ENCODE data around the gene TGFBR1. TPM values are rescaled to one million over a fixed set of nuclear protein-coding genes. Genes with fewer than 3 reads are reported as not detected.

The TGFBR1 gene
- total RNA-seq, 1 donor from 2014 or later, result 87.8 TPM

DNA sequence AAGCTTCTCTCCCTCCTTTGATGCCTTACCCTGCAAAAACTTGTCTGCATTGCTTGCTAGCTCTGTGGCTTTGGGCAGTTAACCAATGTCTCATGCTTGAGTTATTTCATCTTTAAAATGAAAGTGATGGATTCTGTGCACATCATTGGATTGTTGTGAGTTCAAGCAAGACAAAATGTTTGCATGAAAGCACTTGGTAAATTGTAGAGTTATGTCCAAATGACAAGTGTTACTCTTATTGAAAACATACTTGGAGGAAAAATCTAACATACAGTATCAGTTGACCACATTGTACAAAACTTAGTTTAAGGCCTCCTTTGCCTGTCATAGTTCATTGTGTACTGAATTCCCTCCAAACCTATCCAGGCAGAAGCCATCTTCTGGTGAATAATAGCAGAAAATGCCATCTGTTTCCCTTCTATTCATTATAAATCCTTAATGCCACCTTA lies 30.0 kb downstream of the TGFBR1 start:
- peak; percentile 14 for DNase-seq (ENCODE audit: low read depth)
- TF ChIP-seq, protein P1, sequence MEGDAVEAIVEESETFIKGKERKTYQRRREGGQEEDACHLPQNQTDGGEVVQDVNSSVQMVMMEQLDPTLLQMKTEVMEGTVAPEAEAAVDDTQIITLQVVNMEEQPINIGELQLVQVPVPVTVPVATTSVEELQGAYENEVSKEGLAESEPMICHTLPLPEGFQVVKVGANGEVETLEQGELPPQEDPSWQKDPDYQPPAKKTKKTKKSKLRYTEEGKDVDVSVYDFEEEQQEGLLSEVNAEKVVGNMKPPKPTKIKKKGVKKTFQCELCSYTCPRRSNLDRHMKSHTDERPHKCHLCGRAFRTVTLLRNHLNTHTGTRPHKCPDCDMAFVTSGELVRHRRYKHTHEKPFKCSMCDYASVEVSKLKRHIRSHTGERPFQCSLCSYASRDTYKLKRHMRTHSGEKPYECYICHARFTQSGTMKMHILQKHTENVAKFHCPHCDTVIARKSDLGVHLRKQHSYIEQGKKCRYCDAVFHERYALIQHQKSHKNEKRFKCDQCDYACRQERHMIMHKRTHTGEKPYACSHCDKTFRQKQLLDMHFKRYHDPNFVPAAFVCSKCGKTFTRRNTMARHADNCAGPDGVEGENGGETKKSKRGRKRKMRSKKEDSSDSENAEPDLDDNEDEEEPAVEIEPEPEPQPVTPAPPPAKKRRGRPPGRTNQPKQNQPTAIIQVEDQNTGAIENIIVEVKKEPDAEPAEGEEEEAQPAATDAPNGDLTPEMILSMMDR (IDR thresholded peaks at IDR 0.05; ENCODE audit: insufficient read depth, low read length, poor library complexity, severe bottlenecking), result no peak
- Histone ChIP-seq H3K27me3 (ENCODE audit: control insufficient read depth, insufficient read depth, low read length) (no peaks in the 10 kb centered on the region), H3K36me3 (ENCODE audit: control insufficient read depth, insufficient read depth, low read length) (peaks cover 2% of the 10 kb centered on the region), H3K4me3 (ENCODE audit: low read depth, low read length) (no peak overlapping the region)

DNA sequence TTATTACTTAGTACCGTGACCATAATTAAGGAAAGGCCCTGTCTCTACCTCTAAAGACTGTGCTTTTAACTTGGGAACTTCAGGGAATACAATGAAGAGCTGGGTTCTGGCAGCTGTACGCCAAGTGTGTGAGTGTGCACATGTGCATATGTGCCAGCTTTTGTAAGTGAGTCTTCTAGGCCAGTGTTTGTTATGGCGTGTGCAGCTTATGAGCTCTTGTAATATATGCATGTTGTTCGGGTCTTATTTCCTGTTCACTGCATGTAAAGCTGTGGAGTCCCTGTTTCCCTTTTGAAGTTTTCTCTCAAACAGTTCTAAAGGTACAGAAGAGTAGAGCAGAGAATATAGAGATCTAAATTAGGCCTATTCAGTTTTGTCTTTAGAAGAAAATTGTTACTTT lies 30.5 kb downstream of the TGFBR1 start:
- Histone ChIP-seq H3K4me3 (ENCODE audit: low read depth, low read length) (no peak overlapping the region), H3K36me3 (ENCODE audit: control insufficient read depth, insufficient read depth, low read length) (peaks cover 2% of the 10 kb centered on the region), H3K27me3 (ENCODE audit: control insufficient read depth, insufficient read depth, low read length) (no peaks in the 10 kb centered on the region)
- TF ChIP-seq, protein P1 (IDR thresholded peaks at IDR 0.05; ENCODE audit: insufficient read depth, low read length, poor library complexity, severe bottlenecking), result no peak
- DNase-seq (ENCODE audit: low read depth), result no peak

DNA sequence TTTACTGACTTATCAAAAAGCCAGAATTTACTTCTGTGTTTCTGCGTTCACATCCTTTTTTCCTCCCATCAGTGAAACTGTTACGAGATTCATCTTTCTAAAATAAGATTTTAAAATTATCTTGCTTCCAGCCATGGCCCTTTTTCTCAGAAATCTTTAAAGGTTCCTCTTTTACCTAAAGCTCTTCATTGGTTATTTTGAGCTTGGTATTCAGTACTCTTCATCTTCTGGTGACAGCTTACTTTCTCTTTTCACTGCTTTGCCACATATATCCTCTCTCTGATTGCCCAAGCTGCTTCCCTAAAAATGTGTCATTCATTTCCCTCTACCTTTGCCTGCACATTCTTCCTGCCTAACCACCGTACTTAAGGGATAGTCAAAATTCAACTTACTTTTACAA lies 32.3 kb downstream of the TGFBR1 start:
- TF ChIP-seq, protein P1 (IDR thresholded peaks at IDR 0.05; ENCODE audit: insufficient read depth, low read length, poor library complexity, severe bottlenecking), result no peak
- H3K4me3 ChIP-seq (ENCODE audit: low read depth, low read length), result no peak overlapping the region
- no peak for DNase-seq (ENCODE audit: low read depth)
- peaks cover 2% of the 10 kb centered on the region for H3K36me3 ChIP-seq (ENCODE audit: control insufficient read depth, insufficient read depth, low read length)
- no peaks in the 10 kb centered on the region for H3K27me3 ChIP-seq (ENCODE audit: control insufficient read depth, insufficient read depth, low read length)

DNA sequence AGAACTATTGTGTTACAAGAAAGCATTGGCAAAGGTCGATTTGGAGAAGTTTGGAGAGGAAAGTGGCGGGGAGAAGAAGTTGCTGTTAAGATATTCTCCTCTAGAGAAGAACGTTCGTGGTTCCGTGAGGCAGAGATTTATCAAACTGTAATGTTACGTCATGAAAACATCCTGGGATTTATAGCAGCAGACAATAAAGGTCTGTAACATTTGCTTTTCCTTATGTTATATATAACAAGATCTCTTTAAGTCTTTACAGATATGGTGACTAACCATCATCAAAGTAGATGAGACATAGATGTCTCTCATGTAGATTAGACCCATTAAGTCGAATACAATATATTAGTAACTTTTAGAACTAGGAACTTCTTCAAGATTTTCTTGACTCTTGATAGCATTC lies 33.0 kb downstream of the TGFBR1 start:
- Histone ChIP-seq H3K36me3 (ENCODE audit: control insufficient read depth, insufficient read depth, low read length) (peaks cover 2% of the 10 kb centered on the region), H3K27me3 (ENCODE audit: control insufficient read depth, insufficient read depth, low read length) (no peaks in the 10 kb centered on the region), H3K4me3 (ENCODE audit: low read depth, low read length) (no peak overlapping the region)
- TF ChIP-seq, protein P1 (IDR thresholded peaks at IDR 0.05; ENCODE audit: insufficient read depth, low read length, poor library complexity, severe bottlenecking), result no peak
- no peak for DNase-seq (ENCODE audit: low read depth)

DNA sequence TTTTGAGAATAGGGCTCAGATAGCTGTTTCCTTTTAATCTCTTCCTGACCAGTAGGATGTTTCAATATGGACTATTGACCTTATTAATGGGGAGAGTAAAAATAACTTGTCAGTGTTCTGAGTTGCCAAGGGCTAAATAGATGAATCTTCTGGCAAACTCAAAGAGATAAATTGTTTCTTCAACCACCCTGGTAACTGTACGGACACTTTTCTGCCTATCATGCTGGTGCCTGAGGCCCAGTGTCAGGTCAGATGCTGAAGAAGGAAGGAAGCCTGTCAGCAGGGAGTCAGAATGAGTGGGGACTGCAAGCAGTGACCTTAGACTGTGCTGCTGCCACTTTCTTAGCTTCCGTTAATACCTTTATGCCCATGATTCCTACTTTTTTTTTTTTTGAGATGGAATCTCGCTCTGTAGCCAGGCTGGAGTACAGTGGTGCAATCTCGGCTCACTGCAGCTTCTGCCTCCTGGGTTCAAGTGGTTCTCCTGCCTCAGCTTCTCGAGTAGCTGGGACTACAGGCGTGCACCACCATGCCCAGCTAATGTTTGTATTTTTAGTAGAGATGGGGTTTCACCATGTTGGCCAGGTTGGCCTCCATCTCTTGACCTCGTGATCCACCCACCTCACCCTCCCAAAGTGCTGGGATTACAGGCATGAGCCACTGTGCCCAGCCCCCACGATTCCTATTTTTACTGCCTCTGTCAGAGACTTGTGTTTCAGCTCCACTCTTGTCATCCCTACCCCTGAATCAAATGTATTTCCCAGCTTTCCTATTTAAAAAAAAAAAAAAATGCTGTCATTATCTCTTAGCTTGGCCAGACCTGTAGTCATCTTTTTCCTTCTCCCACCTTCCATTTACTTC lies 33.7 kb downstream of the TGFBR1 start:
- TF ChIP-seq, protein P1 (IDR thresholded peaks at IDR 0.05; ENCODE audit: insufficient read depth, low read length, poor library complexity, severe bottlenecking), result no peak
- H3K27me3 ChIP-seq (ENCODE audit: control insufficient read depth, insufficient read depth, low read length), result no peaks in the 10 kb centered on the region
- DNase-seq (ENCODE audit: low read depth), result no peak
- peaks cover 2% of the 10 kb centered on the region for H3K36me3 ChIP-seq (ENCODE audit: control insufficient read depth, insufficient read depth, low read length)
- H3K4me3 ChIP-seq (ENCODE audit: low read depth, low read length), result no peak overlapping the region
